HG03439 (cell line): ENCODE results near the gene ETS2.
"Not testable (repeated sequence)": the region's sequence is repeated elsewhere in the genome, so short reads cannot be mapped to it uniquely, and the experiment has no call there.

Experiments
- ATAC-seq: cut with Tn5 transposase; IDR thresholded peaks from one replicate; pipeline ENCODE4 v1.9.1; 2021; ENCODE audit warnings: mild to moderate bottlenecking, moderate library complexity; ENCODE audit not compliant: unreplicated experiment

Gene ETS2

DNA sequence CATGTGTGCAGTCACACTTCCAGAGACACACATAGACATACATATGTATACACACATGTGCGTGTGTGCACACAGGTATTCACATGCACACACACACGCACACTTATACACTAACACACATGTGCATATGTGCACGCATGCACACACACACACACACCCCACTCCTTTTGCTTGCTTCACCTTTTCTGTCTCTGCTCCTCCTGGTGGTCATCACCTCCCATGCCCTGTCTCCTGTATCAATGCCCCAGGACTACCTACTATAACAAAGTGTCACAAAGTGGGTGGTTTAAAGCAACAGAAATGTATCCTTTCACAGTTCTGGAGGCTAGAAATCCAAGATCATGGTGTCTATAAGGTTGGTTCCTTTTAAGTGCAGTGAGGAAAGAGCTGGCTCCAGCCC, 27.4 kb downstream of the ETS2 start:
- ATAC-seq, result no peak

DNA sequence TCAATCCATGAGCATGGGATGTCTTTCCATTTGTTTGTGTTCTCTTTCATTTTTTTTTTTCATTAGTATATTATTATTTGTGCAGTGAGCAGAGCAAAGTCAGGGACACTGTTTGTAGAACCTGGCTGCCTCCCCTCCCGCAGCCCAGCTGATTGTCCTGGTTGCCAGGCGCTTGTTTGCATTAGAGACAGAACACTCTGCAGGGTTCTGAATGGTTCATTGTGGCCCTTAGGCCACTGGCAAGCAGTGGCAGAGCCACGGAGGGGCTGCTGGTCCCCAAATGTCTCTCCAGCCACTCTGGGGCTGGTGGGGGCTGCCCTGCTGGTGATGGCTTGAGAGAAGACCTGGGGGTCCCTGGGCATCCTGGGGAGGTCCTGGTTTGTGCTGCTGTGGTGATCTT, 29.0 kb downstream of the ETS2 start:
- ATAC-seq, result no peak

DNA sequence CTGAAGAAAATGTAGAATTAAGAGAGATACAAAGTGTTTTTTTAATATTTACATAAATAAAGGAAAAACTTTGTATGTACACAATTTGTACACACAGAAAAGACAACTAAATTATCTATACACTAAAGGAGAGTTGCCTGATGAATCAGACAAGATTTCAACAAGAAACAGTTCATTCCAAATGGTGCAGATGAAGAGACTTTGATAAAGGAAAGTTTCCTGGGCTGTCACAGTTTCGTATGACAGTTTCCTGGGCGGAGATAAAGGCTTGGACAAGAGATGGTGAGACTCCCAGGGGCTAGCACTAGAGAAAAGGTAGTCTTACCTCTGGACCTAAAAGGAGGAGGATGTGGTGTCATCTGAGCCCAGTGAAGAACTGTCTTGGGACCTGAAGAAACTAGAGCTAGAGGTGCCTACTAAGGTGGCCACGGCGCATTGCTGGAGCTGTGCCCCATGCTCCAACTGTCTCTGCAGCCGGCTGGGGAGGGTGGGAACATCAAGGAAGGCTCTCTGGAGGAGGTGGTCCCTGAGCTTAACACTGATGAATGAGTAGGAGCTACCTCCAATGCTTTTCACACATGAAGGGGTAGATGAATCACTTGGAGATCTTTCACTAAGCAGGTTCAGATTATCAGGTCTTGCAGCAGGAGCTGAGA, 32.2 kb downstream of the ETS2 start:
- ATAC-seq, result no peak

DNA sequence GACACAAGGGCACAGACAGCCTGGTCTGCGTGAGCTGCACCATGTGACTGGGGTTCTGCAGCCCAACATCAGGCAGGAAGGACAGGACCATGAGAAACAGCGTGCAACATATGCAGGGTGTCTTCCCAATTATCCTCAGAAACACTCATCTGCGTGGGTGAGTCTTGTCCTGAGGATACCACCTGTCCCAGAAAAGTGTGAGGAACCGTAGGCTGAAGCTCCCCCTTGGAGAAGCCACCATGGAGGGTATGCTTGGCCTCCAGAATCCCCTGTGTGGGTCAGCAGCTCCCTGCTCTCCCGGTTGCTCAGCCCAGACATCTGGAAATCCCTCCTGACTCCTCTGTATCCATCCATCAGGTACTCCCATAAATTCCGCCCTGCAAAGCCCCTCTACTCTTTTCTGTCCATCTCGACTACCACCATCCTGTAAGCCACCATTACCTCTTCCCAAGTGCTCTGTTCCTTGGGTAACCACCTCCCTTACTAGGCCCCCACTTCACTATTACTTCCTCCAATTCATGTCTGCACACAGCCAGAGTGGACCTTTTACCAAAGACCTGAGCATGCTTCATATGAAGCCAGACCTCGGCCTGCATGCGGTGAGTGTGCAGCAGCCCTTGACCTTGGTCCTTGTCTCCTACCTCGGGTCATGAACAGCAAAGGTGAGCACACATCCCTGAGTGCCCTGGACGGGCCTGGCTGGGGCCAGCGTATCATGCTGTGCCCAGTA, 33.0 kb downstream of the ETS2 start:
- no peak for ATAC-seq

- ATAC-seq, result no peak
Observed at GRCh38 chr21:38839328-38840286, 33.9 kb downstream of the ETS2 start.

GRCh38 chr21:38840456-38841300, 34.9 kb downstream of the ETS2 start:
- ATAC-seq, result no peak

DNA sequence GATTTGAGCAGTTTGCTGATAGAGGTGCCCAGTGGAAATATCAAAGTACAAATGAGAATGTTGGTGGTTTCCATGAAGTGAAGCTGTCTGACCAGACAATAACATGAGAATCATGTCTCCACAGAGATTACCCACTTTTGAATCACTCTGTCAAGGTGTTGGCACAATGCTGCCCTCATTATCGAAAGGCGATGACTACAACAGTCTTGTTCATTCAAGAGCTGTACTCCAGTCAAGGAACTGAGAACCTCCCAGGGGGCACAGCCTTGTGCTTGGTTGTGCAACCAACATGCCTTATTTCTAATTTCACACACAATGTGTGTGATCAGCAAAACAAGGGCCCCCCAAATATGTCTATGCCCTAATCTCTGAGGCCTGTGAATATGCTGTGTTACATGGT, 35.7 kb downstream of the ETS2 start:
- ATAC-seq, result no peak

DNA sequence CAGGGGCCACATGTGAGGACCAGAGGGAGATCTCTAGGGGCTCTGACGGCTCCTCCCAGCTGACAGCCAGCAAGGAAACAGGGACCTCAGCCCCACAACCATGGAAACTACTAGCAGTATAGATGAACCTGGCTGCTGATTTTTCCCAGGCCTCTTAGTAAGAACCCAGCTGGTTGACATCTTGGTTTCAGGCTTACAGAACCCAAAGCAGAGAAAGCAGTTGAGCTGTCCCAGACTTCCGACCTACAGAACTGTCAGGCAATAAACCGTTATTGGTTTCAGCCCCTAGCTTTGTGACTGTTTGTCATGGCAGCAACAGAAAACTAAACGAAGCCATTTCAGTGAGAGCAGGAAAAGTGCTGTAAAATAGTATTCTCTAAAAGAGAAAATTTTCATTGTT, 36.4 kb downstream of the ETS2 start:
- no peak for ATAC-seq

- ATAC-seq, result no peak
Observed at GRCh38 chr21:38843379-38843778, 37.6 kb downstream of the ETS2 start.

GRCh38 chr21:38843806-38844503, 38.2 kb downstream of the ETS2 start:
- ATAC-seq, result no peak

DNA sequence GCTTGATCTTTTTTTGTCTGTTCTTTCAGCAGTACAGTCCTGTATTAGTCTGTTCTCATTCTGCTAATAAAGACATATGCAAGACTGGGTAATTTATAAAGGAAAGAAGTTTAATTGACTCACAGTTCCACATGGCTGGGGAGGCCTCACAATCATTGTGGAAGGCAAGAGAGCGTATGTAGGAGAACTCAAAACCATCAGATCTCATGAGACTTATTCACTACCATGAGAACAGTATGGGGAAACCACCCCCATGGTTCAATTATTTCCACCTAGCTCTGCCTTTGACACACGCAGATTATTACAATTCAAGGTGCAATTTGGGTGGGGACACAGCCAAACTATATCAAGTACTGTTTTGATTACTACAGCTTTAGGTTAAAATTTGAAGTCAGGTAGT, 39.6 kb downstream of the ETS2 start:
- ATAC-seq, result not testable (repeated sequence)

GRCh38 chr21:38847556-38847955, 41.8 kb downstream of the ETS2 start:
- ATAC-seq, result no peak

- no peak for ATAC-seq
Observed at GRCh38 chr21:38848187-38848609, 42.5 kb downstream of the ETS2 start.

DNA sequence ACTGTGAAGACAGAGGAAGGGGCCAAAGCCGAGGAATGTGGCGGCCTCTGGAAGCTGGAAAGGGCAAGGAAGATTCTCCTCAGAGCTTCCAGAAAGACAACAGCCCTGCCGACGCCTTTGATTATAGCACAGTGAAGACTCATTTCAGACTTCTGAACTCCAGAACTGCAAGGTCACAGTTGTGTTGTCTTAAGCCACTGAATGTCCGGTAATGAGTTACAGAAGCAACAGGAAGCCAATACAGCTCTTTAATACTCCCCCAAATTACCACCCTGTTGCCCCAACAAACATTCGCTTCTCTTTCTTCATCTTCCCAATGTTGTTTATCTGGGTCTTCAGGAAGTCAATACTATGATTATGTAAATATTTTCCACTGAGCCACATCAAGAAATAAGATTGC, 44.0 kb downstream of the ETS2 start:
- ATAC-seq, result no peak

DNA sequence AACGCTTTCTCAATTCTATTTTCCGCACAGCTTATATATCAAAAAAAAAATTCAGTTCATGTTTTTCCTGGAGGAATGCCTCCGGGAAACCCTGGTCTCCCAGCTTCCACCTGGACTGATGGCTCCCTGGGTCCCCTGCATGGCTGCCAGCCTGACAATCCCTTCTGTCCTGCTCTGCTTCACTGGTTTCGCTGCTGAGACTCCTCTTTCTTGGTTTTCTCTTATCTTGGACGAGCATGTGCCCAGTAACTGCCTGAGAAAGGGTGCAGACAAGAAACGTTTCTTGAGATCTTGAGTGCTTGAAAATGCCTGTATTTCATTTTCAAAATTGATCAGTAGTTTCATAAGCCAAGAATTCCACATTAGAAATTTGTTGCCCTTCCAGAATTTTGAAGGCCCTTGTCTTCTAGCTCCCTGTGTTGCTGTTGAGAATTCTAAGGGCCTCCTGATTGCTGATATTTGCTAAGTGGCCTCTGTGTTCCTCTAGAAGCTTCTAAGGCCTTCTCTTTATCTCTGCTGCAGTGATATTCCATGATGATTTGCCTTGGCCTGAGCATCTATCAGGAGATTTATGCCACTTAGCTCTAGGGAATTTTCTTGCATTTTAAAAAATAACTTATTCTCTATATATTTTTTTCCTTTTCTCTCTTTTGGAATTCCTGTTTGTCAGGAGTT, 44.7 kb downstream of the ETS2 start:
- no peak for ATAC-seq

- no peak for ATAC-seq
Observed at GRCh38 chr21:38851101-38851500, 45.4 kb downstream of the ETS2 start.

GRCh38 chr21:38852278-38852677, 46.5 kb downstream of the ETS2 start:
- no peak for ATAC-seq

DNA sequence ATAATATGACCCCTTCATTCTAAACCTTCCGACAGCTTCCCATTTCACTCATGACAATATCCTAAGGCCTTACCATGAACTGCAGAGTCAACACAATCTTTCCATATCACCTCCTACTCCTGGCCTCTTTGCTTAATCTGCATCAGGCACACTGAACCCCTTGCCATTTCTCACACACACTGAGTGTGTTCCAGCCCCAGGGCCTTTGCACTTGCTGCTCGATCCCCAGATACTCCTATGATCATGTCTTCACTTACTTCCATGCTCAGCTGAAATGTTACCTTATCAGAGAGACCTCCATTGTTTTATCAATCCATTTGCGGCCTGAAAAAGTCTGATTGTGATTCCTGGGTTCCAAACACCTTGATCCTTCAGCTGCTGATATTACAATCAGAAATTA, 47.0 kb downstream of the ETS2 start:
- ATAC-seq, result no peak

- peak; percentile 71 for ATAC-seq
Observed at GRCh38 chr21:38853421-38853919, 47.7 kb downstream of the ETS2 start.
